OCI-LY3 (cell line): ENCODE data around the gene NT5DC1.

Experiments used
- EZH2phosphoT487 ChIP-seq: fragments of 200-600 bp; shearing (Covaris generic); IDR thresholded peaks from 2 replicates; pipeline ENCODE4 v1.6.1; 2018; ENCODE audit warnings: antibody characterized with exemption, mixed run types, low read depth
- TF ChIP-seq, protein P1 (sequence below): fragments of 200-600, 300-600 bp; sonication (generic); IDR thresholded peaks from 2 replicates; pipeline ENCODE4 v1.5.1; 2014; ENCODE audit warnings: antibody characterized with exemption, low read length, low read depth

DNA sequence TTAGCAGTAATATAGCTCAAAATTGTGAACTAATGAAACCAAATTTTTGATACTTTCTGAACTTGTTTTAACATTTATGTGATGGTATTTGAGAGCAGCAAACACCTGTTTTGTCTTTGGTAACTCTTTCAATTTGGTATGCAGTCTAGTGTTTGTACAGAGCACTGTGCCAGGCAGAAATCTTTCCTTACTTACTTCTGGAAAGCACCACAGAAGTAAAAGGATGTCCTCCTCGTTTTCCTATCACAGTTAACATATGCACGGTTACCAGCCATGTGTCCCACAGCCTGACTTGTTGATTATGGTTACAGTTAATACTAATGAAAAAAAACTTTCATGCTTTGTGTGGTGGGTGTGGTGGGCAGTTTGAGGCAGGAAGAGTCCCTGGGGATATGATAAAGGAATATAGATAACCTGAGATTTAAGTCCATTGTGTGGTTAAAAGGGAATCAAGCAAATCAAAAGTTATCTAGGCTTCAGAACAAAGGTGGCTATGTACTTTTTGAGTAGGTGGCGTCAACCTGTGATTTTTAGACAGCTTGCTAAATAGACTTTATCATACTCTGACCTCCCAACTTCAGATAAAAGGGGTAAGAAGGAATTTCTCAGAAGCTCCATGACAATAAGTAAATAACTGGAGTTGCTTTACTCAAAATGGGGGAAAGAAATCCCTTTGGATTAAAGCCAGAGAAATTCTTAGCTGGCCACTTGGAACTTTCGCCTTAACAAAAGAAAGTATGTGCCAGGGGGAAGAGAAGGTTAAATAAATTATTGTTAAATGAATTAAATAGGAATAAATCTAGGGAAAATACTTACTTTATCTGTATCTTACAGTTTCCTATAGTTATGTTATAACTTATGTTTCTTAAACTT is 45.4 kb downstream of the NT5DC1 start:
- TF ChIP-seq, protein P1, sequence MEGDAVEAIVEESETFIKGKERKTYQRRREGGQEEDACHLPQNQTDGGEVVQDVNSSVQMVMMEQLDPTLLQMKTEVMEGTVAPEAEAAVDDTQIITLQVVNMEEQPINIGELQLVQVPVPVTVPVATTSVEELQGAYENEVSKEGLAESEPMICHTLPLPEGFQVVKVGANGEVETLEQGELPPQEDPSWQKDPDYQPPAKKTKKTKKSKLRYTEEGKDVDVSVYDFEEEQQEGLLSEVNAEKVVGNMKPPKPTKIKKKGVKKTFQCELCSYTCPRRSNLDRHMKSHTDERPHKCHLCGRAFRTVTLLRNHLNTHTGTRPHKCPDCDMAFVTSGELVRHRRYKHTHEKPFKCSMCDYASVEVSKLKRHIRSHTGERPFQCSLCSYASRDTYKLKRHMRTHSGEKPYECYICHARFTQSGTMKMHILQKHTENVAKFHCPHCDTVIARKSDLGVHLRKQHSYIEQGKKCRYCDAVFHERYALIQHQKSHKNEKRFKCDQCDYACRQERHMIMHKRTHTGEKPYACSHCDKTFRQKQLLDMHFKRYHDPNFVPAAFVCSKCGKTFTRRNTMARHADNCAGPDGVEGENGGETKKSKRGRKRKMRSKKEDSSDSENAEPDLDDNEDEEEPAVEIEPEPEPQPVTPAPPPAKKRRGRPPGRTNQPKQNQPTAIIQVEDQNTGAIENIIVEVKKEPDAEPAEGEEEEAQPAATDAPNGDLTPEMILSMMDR: no peak
- no peak for TF ChIP-seq EZH2phosphoT487
